Fibroblast of mammary gland (primary cell): Measurements from ENCODE around the gene SLC33A1.
"Not testable (repeated sequence)": the region's sequence is repeated elsewhere in the genome, so short reads cannot be mapped to it uniquely, and the experiment has no call there.

ENCODE experiments used
- DNase-seq: peaks from one replicate; pipeline ENCODE4 v3.0.0-alpha.2; 2010; ENCODE audit warnings: low read depth
- H3K4me3 ChIP-seq: 2 replicates; pipeline ENCODE4 v1.5.1; 2011; ENCODE audit warnings: low read depth, mild to moderate bottlenecking, low read length, moderate library complexity; ENCODE audit not compliant: control insufficient read depth
- TF ChIP-seq, protein P1 (sequence below): conservative IDR thresholded peaks from 2 replicates; pipeline ENCODE4 v1.5.1; 2011; ENCODE audit warnings: low read depth, low read length, inconsistent platforms; ENCODE audit not compliant: control insufficient read depth, insufficient read depth

Gene SLC33A1

DNA sequence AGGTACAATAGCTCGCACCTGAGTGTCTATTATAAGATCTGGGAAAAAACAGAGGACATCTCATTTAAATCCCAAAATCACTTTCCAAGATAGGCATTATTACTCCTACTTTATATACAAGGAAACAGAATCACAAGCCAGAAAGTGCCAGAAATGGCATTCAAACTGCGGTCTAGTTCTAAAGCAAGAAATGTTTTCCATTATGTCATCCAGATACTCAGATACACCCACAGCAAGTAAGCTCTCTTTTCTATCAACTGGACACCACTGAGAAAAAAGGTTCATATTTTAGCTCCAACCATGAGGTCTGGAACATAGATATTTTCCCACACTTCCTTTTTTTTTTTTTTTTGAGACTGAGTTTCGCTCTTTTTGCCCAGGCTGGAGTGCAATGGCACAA lies 8.1 kb downstream of the SLC33A1 start:
- DNase-seq: peak; percentile 32
- TF ChIP-seq, protein P1, sequence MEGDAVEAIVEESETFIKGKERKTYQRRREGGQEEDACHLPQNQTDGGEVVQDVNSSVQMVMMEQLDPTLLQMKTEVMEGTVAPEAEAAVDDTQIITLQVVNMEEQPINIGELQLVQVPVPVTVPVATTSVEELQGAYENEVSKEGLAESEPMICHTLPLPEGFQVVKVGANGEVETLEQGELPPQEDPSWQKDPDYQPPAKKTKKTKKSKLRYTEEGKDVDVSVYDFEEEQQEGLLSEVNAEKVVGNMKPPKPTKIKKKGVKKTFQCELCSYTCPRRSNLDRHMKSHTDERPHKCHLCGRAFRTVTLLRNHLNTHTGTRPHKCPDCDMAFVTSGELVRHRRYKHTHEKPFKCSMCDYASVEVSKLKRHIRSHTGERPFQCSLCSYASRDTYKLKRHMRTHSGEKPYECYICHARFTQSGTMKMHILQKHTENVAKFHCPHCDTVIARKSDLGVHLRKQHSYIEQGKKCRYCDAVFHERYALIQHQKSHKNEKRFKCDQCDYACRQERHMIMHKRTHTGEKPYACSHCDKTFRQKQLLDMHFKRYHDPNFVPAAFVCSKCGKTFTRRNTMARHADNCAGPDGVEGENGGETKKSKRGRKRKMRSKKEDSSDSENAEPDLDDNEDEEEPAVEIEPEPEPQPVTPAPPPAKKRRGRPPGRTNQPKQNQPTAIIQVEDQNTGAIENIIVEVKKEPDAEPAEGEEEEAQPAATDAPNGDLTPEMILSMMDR: no peak
- H3K4me3 ChIP-seq: no peak overlapping the region

DNA sequence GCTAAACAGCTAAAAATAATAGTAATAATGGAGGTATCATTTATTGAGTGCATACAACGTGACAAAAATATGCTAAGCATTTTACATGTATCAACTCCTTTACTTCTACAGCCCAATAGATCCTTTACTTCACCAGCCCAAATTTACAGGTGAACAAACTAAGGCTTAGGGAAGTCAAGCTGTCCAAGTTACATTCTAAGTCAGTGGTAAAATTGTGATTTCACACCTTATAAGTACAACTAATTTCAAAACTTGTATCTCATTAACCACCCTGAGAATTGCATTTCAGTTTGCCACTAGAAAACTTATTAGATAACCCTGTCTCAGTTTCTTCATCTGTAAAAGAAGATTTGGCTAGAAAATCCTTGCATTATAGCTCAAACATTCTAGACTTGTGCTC lies 10.7 kb downstream of the SLC33A1 start:
- DNase-seq: no peak
- no peak overlapping the region for H3K4me3 ChIP-seq

DNA sequence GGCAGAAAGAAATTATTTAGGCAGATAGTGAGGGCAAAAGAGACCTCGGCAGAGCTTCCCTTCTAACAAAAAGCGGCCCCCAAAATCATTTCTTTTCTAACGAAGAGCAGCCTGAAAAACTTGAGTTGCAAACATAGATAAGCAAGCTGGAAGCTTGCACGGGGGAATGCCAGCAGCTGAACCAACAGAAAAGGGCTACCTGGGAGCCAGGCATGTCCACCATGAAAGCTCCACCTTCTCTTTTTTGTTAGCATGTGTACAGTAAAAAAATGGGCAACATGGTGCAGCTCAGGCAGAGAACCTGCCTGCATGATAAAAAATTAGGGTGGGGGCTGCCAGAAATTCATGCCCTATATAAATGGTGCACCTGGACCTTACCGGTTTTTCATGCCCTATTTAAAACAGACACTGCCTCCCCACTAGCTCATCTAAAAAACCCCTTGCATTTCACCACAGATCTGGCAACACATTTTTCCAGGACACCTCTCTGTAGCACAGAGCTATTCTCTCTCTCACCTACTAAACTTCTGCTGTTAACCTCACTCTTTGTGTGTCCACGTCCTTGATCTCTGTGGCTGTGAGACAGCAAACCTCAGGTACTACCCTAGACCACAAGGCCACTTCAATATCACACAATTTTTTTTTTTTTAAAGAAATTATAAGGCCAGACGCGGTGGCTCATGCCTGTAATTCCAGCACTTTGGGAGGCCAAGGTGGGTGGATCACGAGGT lies 18.7 kb downstream of the SLC33A1 start:
- H3K4me3 ChIP-seq: no peak overlapping the region
- DNase-seq: no peak
- TF ChIP-seq, protein P1: no peak

More for the DNA sequence above, 10.7 kb downstream of the SLC33A1 start:
- TF ChIP-seq, protein P1: no peak

DNA sequence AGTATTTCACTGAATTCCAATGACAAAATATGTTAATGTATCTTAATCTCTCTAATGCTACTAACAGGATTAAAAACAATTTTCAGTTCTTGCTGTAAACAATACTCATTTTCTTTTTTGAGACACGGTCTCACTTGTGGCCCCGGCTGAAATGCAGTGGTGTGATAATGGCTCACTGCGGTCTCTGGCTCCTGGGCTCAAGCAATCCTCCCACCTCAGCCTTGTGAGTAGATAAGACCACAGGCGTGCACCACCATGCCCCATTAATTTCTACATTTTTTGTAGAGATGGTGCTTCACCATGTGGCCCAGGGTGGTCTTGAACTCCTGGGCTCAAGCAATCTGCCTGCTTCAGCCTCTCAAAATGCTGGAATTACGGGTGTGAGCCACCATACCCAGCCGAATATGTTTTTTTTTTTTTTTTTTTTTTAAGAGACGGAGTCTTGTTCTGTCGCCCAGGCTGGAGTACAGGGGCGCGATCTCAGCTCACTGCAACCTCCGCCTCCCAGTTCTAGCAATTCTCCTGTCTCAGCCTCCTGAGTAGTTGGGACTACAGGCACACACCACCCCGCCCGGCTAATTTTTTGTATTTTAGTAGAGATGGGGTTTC lies 25.6 kb downstream of the SLC33A1 start:
- H3K4me3 ChIP-seq, DNase-seq: not testable (repeated sequence)

DNA sequence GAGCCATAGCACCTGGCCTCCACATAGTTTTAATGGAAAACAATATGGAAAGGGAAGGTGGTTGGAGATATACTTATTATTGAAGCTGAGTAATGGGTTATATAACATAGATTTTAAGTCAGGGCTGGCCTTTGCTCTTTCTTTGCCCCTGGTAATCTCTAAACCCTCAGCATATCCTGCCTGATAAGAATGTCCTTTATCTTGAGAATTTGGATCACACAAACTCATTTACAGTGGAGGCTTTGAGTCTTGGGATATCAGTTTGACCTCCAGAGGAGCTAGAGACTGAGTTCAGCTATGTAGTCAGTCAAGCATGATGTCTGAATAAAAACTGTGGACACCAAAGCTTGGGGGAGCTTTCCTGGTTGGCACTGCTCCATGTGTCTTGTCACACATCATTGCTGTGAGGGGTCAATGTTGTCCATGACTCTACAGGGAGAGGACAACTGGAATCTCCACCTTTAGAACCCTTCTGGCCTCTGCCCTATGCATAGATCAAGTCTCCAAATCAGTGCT lies 39.1 kb downstream of the SLC33A1 start:
- TF ChIP-seq, protein P1: no peak

DNA sequence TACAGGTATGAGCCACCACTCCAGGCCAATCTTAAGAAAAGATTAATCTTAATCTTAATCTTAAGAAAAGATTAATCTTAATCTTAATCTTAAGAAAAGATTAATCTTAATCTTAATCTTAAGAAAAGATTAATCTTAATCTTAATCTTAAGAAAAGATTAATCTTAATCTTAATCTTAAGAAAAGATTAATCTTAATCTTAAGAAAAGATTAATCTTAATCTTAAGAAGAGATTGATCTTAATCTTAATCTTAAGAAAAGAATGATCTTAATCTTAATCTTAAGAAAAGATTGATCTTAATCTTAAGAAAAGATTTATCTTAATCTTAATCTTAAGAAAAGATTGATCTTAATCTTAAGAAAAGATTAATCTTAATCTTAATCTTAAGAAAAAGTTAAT lies 41.0 kb downstream of the SLC33A1 start:
- not testable (repeated sequence) for H3K4me3 ChIP-seq, DNase-seq

More for the DNA sequence above, 39.1 kb downstream of the SLC33A1 start:
- DNase-seq: no peak
- no peak overlapping the region for H3K4me3 ChIP-seq

DNA sequence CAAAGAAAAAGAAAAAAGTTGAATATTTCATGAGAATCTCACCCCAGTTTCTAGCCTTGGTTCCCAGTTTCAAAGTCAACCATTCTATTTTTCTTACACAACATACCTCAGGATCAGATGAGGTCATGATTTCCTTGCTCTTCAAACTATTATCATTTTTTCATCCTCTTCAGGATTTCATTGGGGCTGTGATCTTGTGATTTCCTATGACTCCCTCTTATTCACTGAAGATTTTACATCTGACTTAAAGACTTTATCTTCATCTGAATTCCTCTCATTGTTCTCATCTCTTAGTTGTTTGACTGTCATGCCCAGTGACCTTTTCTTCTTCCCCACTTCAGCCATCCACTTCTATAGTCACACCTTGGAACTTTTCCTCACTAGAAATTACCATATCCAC lies 45.0 kb downstream of the SLC33A1 start:
- H3K4me3 ChIP-seq: no peak overlapping the region
- TF ChIP-seq, protein P1: no peak
- peak; percentile 10 for DNase-seq
